Measurements from ENCODE around the gene PLA2G4D.

Gene PLA2G4D

DNA sequence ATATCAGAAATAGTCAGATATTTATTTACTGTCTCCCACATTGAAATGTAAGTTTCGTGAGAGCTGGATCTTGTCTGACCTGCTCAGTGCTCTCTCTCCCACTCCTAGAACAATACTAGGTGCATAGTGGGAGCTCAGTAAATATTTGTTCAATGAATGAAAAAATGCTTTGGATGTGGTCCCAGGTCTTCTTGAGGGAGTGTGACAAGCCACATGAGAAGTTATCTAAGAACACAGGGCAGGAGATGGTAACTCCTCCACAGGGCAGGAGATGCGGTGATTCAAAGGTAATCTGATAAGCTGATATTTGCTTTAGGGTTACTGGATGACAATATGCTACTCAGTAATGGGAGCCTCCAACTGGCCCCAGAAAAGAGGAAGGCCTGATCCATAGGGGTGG, 47.8 kb downstream of the PLA2G4D start:
- no peak overlapping the region for H3K9ac ChIP-seq (ENCODE audit: low read length)
- no peaks in the 10 kb centered on the region for H3K36me3 ChIP-seq (ENCODE audit: insufficient read depth, low read length)
- H3K9me2 ChIP-seq (ENCODE audit: low read depth, low read length): no peaks in the 10 kb centered on the region
- H3K4me2 ChIP-seq (ENCODE audit: low read length): no peak overlapping the region
- TF ChIP-seq, protein P1, sequence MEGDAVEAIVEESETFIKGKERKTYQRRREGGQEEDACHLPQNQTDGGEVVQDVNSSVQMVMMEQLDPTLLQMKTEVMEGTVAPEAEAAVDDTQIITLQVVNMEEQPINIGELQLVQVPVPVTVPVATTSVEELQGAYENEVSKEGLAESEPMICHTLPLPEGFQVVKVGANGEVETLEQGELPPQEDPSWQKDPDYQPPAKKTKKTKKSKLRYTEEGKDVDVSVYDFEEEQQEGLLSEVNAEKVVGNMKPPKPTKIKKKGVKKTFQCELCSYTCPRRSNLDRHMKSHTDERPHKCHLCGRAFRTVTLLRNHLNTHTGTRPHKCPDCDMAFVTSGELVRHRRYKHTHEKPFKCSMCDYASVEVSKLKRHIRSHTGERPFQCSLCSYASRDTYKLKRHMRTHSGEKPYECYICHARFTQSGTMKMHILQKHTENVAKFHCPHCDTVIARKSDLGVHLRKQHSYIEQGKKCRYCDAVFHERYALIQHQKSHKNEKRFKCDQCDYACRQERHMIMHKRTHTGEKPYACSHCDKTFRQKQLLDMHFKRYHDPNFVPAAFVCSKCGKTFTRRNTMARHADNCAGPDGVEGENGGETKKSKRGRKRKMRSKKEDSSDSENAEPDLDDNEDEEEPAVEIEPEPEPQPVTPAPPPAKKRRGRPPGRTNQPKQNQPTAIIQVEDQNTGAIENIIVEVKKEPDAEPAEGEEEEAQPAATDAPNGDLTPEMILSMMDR (IDR thresholded peaks at IDR 0.05; ENCODE audit: low read length): no peak
- H3K27ac ChIP-seq (ENCODE audit: low read depth, low read length, poor library complexity, severe bottlenecking): no peak overlapping the region
- no peaks in the 10 kb centered on the region for H3K79me2 ChIP-seq (ENCODE audit: insufficient read depth, low read length)
- H4K20me1 ChIP-seq (ENCODE audit: insufficient read depth, low read length): no peaks in the 10 kb centered on the region
- no peak overlapping the region for H2AFZ ChIP-seq (ENCODE audit: low read length)
- no peak overlapping the region for H3K4me3 ChIP-seq (ENCODE audit: low read depth, low read length, poor library complexity, severe bottlenecking)
- 0 out of 2 replicates have a peak, but pooled peaks cover 8% of the 10 kb centered on the region for H3K27me3 ChIP-seq (ENCODE audit: insufficient read depth, low read length)
- no peaks in the 10 kb centered on the region for H3K4me1 ChIP-seq (ENCODE audit: insufficient read depth, low read length, severe bottlenecking)
- no peaks in the 10 kb centered on the region for H3K9me3 ChIP-seq (ENCODE audit: low read length)
- H3F3A ChIP-seq (ENCODE audit: insufficient read depth, low read length): no peaks in the 10 kb centered on the region

GRCh38 chr15:42045211-42045615, 49.1 kb downstream of the PLA2G4D start:
- no peaks in the 10 kb centered on the region for H3K79me2 ChIP-seq (ENCODE audit: insufficient read depth, low read length)
- TF ChIP-seq, protein P1 (IDR thresholded peaks at IDR 0.05; ENCODE audit: low read length): no peak
- TF ChIP-seq EZH2 (IDR thresholded peaks at IDR 0.05; ENCODE audit: borderline replicate concordance, low read length): no peak
- H2AFZ ChIP-seq (ENCODE audit: low read length): no peak overlapping the region
- H3F3A ChIP-seq (ENCODE audit: insufficient read depth, low read length): no peaks in the 10 kb centered on the region
- H3K27ac ChIP-seq (ENCODE audit: low read depth, low read length, poor library complexity, severe bottlenecking): no peak overlapping the region
- H3K9me3 ChIP-seq (ENCODE audit: low read length): no peaks in the 10 kb centered on the region
- 0 out of 2 replicates have a peak, but pooled peaks cover 8% of the 10 kb centered on the region for H3K27me3 ChIP-seq (ENCODE audit: insufficient read depth, low read length)
- no peak overlapping the region for H3K4me3 ChIP-seq (ENCODE audit: low read depth, low read length, poor library complexity, severe bottlenecking)
- H3K9me2 ChIP-seq (ENCODE audit: low read depth, low read length): no peaks in the 10 kb centered on the region
- H3K36me3 ChIP-seq (ENCODE audit: insufficient read depth, low read length): no peaks in the 10 kb centered on the region
- H3K9ac ChIP-seq (ENCODE audit: low read length): no peak overlapping the region
- H3K4me2 ChIP-seq (ENCODE audit: low read length): no peak overlapping the region
- no peaks in the 10 kb centered on the region for H4K20me1 ChIP-seq (ENCODE audit: insufficient read depth, low read length)
- no peaks in the 10 kb centered on the region for H3K4me1 ChIP-seq (ENCODE audit: insufficient read depth, low read length, severe bottlenecking)

- H3K36me3 ChIP-seq (ENCODE audit: insufficient read depth, low read length): no peaks in the 10 kb centered on the region
- H3K27ac ChIP-seq (ENCODE audit: low read depth, low read length, poor library complexity, severe bottlenecking): no peak overlapping the region
- H3F3A ChIP-seq (ENCODE audit: insufficient read depth, low read length): no peaks in the 10 kb centered on the region
- no peak overlapping the region for H3K9ac ChIP-seq (ENCODE audit: low read length)
- H3K79me2 ChIP-seq (ENCODE audit: insufficient read depth, low read length): no peaks in the 10 kb centered on the region
- no peaks in the 10 kb centered on the region for H4K20me1 ChIP-seq (ENCODE audit: insufficient read depth, low read length)
- no peak overlapping the region for H3K4me2 ChIP-seq (ENCODE audit: low read length)
- H3K9me2 ChIP-seq (ENCODE audit: low read depth, low read length): no peaks in the 10 kb centered on the region
- H3K27me3 ChIP-seq (ENCODE audit: insufficient read depth, low read length): 0 out of 2 replicates have a peak, but pooled peaks cover 8% of the 10 kb centered on the region
- no peak overlapping the region for H2AFZ ChIP-seq (ENCODE audit: low read length)
- no peak for TF ChIP-seq EZH2 (IDR thresholded peaks at IDR 0.05; ENCODE audit: borderline replicate concordance, low read length)
- TF ChIP-seq, protein P1 (IDR thresholded peaks at IDR 0.05; ENCODE audit: low read length): no peak
- H3K4me3 ChIP-seq (ENCODE audit: low read depth, low read length, poor library complexity, severe bottlenecking): no peak overlapping the region
- H3K4me1 ChIP-seq (ENCODE audit: insufficient read depth, low read length, severe bottlenecking): peaks cover 2% of the 10 kb centered on the region
- H3K9me3 ChIP-seq (ENCODE audit: low read length): no peaks in the 10 kb centered on the region
Observed at GRCh38 chr15:42042602-42043400, 51.6 kb downstream of the PLA2G4D start.
